ENCODE data around the gene MSL3B.
A peak's percentile ranks its signal among the peaks of the same experiment; 100 is the strongest.

The MSL3B gene

DNA sequence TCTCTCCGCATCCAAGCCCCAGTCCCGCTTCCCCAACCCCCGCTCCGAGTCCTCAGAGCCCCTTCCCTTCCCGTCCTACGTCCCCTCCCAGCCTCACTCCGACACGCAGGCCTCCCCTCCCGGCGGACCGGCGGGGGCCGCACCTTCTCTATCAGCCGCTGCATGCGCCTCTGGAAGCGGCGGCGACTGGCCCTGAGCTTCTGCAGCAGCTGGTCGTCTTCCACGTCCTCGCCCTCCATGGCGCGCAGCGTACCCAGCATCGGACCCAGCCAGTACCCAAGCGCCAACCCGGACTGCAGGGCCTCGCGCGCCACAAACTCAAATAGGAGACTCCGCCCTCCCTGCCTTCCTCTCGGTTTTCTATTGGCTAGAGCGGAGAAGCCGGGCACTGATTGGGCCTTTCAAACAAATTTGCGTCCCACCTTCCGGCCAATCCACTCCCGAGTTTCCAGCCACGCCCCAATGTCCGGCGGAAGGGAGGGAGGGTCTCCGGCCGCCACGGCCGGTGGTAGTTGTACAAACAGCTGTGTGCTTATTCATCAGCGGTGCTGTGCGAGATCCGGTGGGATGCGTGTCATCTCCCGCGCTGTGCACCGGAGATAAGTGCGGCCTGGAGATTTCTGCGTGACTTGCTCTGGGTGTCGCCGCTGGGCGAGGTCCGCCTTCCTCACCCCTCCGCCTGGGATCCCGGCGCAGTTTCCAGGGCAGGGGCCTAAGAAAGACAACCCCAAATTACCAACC lies 13.8 kb downstream of the MSL3B start, which contains the start of gene HJURP (continued):
- TF ChIP-seq, protein P1, sequence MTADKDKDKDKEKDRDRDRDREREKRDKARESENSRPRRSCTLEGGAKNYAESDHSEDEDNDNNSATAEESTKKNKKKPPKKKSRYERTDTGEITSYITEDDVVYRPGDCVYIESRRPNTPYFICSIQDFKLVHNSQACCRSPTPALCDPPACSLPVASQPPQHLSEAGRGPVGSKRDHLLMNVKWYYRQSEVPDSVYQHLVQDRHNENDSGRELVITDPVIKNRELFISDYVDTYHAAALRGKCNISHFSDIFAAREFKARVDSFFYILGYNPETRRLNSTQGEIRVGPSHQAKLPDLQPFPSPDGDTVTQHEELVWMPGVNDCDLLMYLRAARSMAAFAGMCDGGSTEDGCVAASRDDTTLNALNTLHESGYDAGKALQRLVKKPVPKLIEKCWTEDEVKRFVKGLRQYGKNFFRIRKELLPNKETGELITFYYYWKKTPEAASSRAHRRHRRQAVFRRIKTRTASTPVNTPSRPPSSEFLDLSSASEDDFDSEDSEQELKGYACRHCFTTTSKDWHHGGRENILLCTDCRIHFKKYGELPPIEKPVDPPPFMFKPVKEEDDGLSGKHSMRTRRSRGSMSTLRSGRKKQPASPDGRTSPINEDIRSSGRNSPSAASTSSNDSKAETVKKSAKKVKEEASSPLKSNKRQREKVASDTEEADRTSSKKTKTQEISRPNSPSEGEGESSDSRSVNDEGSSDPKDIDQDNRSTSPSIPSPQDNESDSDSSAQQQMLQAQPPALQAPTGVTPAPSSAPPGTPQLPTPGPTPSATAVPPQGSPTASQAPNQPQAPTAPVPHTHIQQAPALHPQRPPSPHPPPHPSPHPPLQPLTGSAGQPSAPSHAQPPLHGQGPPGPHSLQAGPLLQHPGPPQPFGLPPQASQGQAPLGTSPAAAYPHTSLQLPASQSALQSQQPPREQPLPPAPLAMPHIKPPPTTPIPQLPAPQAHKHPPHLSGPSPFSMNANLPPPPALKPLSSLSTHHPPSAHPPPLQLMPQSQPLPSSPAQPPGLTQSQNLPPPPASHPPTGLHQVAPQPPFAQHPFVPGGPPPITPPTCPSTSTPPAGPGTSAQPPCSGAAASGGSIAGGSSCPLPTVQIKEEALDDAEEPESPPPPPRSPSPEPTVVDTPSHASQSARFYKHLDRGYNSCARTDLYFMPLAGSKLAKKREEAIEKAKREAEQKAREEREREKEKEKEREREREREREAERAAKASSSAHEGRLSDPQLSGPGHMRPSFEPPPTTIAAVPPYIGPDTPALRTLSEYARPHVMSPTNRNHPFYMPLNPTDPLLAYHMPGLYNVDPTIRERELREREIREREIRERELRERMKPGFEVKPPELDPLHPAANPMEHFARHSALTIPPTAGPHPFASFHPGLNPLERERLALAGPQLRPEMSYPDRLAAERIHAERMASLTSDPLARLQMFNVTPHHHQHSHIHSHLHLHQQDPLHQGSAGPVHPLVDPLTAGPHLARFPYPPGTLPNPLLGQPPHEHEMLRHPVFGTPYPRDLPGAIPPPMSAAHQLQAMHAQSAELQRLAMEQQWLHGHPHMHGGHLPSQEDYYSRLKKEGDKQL (CRISPR knock-in tag; IDR thresholded peaks at IDR 0.05; ENCODE audit: borderline replicate concordance), result no peak; the same call in 1 of the 2 replicates
- TF ChIP-seq, protein P2, sequence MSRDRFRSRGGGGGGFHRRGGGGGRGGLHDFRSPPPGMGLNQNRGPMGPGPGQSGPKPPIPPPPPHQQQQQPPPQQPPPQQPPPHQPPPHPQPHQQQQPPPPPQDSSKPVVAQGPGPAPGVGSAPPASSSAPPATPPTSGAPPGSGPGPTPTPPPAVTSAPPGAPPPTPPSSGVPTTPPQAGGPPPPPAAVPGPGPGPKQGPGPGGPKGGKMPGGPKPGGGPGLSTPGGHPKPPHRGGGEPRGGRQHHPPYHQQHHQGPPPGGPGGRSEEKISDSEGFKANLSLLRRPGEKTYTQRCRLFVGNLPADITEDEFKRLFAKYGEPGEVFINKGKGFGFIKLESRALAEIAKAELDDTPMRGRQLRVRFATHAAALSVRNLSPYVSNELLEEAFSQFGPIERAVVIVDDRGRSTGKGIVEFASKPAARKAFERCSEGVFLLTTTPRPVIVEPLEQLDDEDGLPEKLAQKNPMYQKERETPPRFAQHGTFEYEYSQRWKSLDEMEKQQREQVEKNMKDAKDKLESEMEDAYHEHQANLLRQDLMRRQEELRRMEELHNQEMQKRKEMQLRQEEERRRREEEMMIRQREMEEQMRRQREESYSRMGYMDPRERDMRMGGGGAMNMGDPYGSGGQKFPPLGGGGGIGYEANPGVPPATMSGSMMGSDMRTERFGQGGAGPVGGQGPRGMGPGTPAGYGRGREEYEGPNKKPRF (IDR thresholded peaks at IDR 0.05; ENCODE audit: low read depth, low read length), result no peak
- TF ChIP-seq RFX7 (CRISPR knock-in tag; IDR thresholded peaks at IDR 0.05), result no peak
- TF ChIP-seq, protein P3, sequence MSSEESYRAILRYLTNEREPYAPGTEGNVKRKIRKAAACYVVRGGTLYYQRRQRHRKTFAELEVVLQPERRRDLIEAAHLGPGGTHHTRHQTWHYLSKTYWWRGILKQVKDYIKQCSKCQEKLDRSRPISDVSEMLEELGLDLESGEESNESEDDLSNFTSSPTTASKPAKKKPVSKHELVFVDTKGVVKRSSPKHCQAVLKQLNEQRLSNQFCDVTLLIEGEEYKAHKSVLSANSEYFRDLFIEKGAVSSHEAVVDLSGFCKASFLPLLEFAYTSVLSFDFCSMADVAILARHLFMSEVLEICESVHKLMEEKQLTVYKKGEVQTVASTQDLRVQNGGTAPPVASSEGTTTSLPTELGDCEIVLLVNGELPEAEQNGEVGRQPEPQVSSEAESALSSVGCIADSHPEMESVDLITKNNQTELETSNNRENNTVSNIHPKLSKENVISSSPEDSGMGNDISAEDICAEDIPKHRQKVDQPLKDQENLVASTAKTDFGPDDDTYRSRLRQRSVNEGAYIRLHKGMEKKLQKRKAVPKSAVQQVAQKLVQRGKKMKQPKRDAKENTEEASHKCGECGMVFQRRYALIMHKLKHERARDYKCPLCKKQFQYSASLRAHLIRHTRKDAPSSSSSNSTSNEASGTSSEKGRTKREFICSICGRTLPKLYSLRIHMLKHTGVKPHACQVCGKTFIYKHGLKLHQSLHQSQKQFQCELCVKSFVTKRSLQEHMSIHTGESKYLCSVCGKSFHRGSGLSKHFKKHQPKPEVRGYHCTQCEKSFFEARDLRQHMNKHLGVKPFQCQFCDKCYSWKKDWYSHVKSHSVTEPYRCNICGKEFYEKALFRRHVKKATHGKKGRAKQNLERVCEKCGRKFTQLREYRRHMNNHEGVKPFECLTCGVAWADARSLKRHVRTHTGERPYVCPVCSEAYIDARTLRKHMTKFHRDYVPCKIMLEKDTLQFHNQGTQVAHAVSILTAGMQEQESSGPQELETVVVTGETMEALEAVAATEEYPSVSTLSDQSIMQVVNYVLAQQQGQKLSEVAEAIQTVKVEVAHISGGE (CRISPR knock-in tag; IDR thresholded peaks at IDR 0.05), result peak in 2 of 3 experiments; percentile 47 to 81; a peak in 3 of 6 replicates
- TF ChIP-seq, protein P4, sequence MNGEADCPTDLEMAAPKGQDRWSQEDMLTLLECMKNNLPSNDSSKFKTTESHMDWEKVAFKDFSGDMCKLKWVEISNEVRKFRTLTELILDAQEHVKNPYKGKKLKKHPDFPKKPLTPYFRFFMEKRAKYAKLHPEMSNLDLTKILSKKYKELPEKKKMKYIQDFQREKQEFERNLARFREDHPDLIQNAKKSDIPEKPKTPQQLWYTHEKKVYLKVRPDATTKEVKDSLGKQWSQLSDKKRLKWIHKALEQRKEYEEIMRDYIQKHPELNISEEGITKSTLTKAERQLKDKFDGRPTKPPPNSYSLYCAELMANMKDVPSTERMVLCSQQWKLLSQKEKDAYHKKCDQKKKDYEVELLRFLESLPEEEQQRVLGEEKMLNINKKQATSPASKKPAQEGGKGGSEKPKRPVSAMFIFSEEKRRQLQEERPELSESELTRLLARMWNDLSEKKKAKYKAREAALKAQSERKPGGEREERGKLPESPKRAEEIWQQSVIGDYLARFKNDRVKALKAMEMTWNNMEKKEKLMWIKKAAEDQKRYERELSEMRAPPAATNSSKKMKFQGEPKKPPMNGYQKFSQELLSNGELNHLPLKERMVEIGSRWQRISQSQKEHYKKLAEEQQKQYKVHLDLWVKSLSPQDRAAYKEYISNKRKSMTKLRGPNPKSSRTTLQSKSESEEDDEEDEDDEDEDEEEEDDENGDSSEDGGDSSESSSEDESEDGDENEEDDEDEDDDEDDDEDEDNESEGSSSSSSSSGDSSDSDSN (IDR thresholded peaks at IDR 0.05; ENCODE audit: borderline replicate concordance in 1 of 2, low read depth in 2 of 2, low read length in 2 of 2), result peak; percentile 19 to 26; a peak in 1 of 4 replicates
- TF ChIP-seq KAT7 (CRISPR knock-in tag; IDR thresholded peaks at IDR 0.05; ENCODE audit: borderline replicate concordance), result peak; percentile 87; the same call in 1 of the 2 replicates
- TF ChIP-seq, protein P5, sequence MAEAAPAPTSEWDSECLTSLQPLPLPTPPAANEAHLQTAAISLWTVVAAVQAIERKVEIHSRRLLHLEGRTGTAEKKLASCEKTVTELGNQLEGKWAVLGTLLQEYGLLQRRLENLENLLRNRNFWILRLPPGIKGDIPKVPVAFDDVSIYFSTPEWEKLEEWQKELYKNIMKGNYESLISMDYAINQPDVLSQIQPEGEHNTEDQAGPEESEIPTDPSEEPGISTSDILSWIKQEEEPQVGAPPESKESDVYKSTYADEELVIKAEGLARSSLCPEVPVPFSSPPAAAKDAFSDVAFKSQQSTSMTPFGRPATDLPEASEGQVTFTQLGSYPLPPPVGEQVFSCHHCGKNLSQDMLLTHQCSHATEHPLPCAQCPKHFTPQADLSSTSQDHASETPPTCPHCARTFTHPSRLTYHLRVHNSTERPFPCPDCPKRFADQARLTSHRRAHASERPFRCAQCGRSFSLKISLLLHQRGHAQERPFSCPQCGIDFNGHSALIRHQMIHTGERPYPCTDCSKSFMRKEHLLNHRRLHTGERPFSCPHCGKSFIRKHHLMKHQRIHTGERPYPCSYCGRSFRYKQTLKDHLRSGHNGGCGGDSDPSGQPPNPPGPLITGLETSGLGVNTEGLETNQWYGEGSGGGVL (CRISPR knock-in tag; IDR thresholded peaks at IDR 0.05), result no peak
- TF ChIP-seq CCAR2 (IDR thresholded peaks at IDR 0.05; ENCODE audit: low read depth, low read length), result no peak
- 0 out of 2 replicates have a peak, but pooled peaks have one; percentile 7 for TF ChIP-seq STAG1 (CRISPR knock-in tag; IDR thresholded peaks at IDR 0.05; ENCODE audit: borderline replicate concordance)

Measured in K562 (cell line).